Activated CD4-positive, CD25-positive, alpha-beta regulatory T cell treated with anti-CD3 and anti-CD28 coated beads, Interleukin-2, amount 50 U/mL, for 24 hours (primary cell): ENCODE data around the gene SCN1B.

Experiments
- ATAC-seq, 2 donors: fragments of 150-1000 bp; cut with Tn5 transposase; one replicate each; pipeline ENCODE4 v1.10.0; 2021; ENCODE audit warnings: mild to moderate bottlenecking in 1 of 2, moderate library complexity in 1 of 2

SCN1B gene

DNA sequence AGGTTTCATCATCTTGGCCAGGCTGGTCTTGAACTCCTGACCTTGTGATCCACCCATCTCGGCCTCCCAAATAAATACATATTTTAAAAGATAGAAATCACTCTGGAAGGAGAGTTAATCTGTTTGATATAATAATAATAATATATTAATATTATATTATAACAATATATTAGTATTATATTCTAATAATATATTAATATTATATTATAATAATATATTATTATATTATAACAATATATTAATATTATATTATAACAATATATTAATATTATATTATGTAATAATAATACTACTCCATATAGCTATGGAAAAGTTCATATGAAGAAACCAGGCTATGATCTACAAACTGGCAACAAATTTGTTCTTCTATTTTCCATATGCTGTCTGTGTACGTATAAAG lies 28.1 kb downstream of the SCN1B start:
- no peak for ATAC-seq

DNA sequence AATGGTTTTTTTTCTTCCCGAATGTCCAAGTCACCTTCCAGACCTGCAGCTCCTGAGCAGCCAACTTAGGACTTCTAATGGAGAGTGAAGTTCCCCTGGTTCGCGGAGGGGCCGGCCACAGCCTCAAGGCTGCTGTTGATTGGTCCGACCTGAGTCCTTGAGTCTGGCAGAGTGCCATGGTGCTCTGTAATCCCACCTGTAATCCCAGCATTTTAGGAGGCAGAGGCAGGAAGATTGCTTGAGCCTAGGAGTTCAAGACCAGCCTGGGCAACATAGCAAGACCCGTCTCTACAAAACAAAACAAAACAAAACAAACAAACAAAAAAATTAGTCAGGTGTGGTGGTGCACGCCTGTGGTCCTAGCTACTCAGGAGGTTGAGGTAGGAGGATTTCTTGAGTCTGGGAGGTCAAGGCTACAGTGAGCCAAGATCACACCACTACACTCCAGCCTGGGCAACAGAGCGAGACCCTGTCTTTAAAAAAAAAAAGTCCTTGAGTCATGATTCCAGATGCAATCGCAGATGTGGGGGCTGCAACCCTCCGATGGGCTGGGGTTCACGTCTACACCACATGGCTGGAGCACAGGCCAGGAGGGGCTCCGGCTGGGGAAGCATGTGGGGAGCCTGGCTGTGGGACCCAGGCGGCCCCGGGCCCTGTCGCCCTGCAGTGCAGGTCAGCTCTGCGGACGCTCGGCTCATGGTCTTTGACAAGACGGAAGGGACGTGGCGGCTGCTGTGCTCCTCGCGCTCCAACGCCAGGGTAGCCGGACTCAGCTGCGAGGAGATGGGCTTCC lies 28.9 kb downstream of the SCN1B start:
- no peak for ATAC-seq

DNA sequence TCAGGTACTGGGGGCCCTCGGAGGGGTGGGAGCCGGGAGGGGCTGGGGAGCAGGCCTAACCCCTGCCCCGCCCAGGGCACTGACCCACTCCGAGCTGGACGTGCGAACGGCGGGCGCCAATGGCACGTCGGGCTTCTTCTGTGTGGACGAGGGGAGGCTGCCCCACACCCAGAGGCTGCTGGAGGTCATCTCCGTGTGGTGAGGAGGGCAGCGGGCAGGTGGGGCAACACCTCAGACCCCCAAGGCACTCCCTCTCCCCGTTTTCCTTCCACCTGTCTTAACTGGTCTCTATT lies 29.5 kb downstream of the SCN1B start:
- no peak for ATAC-seq

DNA sequence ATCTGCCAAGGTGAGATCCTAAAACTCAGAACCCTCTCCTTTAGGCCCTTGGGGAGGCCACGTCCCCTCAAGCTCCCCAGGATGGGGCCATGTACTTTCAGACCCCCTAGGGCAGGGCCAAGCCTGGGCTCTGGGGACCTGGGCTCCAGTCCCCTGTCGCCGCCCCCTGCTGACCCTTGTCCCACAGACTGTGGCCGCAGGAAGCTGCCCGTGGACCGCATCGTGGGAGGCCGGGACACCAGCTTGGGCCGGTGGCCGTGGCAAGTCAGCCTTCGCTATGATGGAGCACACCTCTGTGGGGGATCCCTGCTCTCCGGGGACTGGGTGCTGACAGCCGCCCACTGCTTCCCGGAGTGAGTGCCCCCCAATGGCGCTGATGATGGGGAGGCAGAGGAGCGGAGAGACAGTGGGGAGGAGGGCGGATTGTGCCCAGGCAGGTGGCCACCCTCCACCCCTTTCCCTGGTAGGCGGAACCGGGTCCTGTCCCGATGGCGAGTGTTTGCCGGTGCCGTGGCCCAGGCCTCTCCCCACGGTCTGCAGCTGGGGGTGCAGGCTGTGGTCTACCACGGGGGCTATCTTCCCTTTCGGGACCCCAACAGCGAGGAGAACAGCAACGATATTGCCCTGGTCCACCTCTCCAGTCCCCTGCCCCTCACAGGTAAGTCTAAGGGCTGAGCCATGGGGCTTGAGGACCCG lies 30.0 kb downstream of the SCN1B start:
- no peak for ATAC-seq

DNA sequence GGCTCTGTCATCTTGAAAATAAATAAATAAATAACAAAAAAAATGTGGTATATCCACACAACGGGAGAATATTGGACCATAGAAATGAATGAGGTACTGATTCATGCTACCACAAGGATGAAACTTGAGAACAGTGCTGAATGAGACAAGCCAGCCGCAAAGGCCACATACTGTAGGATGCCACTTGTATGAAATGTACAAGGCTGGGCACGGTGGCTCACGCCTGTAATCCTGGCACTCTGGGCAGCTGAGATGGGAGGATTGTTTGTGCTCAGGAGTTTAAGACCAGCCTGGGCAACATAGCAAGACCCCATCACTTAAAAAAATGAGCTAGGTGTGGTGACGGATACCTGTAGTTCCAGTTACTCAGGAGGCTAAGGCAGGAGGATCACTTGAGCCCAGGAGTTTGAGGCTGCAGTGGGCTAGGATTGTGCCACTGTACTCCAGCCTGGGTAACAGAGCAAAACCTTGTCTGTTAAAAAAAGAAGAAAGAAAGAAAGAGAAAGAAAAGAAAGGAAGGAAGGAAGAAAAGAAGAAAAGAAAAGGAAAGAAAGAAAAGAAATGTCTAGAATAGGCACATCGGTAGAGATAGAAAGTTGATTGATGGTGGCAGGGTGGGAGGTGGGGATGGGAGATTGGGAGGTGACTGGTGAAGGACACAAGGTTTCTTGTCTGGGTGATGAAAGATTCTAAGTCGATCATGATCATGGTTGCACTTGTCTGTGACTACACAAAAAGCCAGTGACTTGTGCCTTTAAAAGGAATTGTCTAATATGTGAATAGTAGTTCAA lies 31.5 kb downstream of the SCN1B start:
- ATAC-seq, result no peak

DNA sequence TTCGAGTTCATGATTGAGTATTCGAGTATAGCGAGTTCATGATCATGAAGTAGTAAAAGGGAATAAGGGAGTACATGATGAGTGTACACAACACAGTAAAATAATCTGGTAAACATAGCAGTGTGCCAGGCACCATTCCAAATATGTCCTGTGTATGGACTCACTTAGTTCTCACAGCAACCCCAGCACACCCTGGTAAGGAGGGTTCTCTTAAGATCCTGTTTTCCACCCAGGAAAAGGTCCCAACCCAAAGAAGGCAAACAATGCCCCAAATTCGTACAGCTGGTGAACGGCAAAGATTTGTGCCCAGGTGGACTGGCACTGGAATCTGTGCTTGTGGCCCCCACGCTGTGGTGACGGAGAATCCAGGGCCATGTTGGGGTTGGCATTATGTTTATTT lies 32.7 kb downstream of the SCN1B start:
- ATAC-seq, result no peak

DNA sequence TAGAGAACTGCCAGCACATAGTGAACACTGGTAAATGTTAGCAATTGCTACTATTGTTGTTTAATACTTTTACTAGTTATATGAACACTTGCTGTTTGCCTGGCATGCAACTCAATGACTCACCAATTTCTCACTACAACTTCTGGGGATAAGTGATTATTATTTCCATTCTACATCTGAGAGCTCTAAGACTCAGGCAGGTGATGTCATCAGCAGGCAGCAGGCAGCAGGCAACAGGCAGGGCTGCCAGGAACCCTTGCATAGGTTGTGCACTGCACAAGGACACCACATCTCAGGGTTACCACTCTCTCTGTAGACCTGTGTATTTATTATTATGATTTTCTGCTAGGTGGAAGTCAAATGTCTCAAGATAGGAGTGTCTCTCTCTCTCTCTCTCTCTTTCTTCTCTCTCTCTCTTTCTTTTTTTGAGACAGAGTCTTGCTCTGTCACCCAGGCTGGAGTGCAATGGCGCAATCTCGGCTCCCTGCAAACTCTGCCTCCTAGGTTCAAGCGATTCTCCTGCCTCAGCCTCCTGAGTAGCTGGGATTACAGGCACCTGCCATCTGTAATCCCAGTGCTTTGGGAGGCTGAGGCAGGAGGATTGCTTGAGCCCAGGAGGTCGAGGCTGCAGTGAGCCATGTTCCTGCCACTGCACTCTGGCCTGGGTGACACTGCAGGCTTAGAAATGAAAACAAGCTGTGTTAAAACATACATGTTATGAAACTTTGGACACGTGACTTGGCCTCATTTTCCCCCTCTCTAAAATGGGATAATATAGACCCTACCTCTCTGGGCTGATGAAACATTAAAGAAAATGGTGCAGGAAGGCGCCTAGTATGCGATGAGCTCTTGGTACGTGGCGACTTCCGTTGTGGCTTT lies 33.9 kb downstream of the SCN1B start:
- ATAC-seq, result peak; percentile 77 to 82

DNA sequence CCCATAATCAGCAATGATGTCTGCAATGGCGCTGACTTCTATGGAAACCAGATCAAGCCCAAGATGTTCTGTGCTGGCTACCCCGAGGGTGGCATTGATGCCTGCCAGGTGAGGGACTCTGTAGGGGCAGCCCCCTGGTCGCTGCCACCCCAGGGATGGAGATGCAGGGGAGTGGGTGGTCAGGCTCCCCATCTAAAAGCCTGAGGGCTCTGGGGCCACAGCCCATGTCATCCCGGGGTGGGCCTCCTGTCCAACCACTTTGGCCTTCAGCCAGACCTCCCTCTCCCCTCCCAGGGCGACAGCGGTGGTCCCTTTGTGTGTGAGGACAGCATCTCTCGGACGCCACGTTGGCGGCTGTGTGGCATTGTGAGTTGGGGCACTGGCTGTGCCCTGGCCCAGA lies 35.3 kb downstream of the SCN1B start:
- no peak for ATAC-seq

DNA sequence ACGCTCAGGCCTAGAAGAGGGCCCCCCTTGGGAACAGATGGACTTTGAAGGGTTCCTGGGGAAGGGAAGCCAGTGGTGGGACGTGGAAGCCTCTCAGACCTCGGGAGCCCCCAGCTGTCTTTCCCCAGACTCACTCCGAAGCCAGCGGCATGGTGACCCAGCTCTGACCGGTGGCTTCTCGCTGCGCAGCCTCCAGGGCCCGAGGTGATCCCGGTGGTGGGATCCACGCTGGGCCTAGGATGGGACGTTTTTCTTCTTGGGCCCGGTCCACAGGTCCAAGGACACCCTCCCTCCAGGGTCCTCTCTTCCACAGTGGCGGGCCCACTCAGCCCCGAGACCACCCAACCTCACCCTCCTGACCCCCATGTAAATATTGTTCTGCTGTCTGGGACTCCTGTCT lies 35.9 kb downstream of the SCN1B start:
- ATAC-seq, result no peak

DNA sequence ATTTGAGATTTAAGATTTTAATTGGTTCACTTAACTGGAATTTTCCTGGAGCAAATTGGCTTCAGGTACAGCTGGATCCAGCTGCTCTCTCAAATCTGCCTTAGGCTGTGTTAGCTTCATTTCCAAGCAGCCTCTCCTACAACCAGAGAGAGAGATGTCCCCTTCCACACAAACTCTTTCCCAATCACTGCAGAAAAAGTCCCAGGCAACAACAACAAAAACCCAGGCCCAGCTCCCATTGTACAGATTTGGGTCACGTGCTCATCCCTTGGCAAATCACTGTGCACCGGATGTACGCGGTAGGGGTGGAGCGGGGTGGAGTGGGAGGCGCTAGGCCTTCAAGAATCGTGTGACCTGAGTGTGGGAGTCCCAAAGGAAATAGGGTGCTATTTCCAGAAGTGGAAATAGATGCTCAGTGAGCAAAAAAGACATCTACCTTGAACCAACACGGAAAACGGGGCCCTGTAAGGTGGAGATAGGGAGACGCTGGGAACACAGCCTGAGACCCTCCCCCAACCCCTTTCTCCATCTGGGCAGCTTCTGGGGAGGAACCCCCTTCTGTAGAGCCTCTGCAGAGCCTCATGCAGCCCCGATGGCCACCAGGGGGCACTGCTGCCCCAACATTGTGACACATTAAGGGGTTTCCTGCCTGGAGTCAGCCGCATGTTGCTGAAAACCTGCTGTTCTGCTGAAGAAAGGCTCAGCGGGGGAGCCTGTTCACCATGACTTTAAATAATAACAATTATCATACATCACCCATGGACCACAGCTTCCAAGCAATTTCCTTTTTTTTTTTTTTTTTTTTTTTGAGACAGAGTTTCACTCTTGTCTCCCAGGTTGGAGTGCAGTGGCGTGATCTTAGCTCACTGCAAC lies 36.7 kb downstream of the SCN1B start:
- ATAC-seq, result peak; percentile 79 to 80

DNA sequence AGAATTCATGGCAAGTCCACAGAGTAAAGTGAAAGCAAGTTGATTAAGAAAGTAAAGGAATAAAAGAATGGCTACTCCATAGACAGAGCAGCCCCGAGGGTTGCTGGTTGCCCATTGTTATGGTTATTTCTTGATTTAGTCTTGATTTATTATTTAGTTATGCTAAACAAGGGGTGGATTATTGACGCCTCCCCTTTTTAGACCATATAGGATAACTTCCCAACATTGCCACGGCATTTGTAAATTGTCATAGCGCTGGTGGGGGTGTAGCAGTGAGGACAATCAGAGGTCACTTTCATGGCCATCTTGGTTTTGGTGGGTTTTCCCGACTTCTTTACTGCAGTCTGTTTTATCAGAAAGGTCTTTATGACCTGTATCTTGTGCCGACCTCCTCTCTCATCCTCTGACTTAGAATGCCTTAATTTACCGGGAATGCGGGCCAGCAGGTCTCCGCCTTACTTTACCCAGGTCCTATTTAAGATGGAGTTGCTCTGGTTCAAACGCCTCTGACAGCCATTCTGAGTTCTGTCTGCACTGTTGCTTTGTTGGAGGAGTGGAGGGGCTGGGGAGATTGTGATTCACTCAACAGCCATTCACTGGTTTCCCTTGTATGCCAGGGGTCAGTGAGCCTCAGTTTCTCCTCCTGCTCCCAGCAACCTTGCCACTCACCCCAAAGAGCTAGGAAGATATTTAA lies 38.8 kb downstream of the SCN1B start:
- no peak for ATAC-seq

DNA sequence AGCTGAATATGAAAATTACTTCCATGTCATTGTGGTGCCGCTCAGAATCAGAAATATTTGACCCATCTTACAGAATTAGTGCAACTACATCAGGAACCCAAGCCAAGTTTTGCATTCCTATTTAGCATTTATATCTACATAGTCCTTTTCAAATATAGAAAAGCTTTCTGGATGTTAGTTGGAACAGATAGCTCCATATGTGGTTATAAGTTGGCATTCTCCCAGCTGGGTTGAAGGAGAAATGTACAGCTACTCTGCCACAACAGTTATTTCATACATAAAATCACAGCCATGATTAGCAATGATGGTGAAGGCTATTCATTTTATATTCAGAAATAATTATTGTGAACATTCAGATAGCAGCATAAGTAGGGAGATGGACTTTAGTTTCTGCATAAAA lies 39.4 kb downstream of the SCN1B start:
- ATAC-seq, result no peak

DNA sequence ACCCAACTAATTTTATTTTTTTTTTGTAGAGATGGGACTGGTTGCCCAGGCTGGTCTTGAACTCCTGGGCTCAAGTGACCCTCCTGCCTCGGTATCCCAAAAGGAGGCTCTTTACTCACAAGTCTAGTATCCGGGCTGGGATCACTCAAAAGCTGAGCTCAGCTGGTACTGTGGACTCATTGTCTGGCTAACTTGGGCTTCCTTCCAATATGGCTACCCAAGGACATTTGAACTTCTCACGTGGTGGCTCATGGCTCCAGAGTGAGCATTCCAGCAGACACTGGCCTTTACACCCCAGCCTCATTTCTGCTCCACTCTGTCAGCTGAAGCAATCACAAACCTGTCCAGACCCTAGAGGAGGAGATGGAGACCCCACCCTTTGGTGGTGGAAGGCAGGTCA lies 40.2 kb downstream of the SCN1B start:
- no peak for ATAC-seq

DNA sequence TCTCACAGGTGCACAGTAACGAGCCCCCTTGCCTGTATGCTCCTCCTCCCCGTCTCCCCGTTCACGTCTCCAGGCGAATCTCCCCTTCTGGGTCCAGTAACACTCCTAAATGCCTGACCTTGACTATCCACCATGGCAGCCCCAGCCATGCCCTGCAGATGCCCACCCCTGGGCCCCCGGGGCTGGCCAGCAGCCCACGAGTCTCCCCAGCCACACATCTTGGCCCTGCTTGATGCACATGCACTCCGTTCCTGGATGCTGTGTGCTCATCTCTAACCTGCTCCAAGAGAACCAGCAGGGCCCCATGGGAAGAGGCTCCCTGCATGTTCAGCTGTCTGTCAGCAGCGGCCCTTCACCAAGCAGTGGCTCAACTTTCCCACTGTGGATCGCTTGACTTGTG lies 43.2 kb downstream of the SCN1B start:
- no peak for ATAC-seq

DNA sequence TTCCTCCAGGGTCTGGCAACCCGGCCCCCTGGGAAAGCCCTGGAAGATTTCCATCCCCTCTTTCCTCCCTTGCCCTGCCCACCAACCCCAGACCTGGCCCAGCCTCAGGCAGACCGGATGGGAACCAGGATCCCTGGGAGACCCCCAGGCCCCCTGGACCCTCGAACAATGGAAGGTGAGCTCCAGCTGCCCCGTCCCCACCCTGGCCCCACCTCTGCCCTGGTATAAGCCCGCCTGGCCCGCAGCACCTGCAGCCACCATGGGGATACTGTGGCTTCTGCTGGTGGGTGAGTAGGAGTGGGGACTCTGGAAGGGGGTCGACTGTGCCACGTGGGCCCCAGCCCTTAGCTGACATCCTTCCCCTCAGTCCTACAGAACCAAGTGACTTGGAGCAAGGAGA lies 43.7 kb downstream of the SCN1B start:
- ATAC-seq, result no peak

DNA sequence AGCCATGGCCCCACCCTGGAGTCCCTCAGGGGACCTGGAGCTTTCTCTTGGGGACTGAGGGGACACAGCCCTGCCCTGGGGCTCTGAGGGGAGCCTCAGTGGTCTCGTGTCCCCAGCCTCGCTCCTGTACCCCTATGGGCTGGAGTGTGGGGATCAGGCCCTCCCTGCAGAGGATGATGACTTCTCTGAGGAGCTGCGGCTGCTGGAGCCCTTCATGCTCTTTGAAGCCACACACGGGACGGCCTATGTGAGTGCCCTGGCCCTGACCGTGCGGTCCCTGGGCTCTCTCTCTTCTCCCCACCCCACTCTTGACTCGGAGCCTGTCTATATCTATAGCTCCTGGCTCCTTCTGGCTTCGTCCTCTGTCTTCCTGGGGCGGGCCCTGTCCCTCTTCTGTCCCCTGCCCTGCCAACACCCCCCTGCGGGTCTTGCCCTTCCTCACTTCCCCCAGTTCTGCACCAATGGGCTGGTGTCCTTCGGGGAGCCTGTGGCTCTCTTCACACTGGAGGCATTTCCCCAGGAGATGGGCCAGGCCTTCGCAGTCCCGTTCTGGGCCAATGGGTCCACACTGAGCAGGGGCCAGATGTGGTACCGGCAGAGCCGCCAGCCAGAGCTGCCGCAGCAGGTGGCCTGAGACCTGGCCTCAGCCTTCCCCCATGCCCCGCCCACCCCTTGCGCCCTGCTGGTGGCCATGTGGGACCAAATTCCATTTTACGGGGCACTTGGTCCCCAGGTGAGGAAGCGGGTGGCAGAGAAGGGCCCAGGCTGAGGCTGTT lies 44.3 kb downstream of the SCN1B start:
- no peak for ATAC-seq

DNA sequence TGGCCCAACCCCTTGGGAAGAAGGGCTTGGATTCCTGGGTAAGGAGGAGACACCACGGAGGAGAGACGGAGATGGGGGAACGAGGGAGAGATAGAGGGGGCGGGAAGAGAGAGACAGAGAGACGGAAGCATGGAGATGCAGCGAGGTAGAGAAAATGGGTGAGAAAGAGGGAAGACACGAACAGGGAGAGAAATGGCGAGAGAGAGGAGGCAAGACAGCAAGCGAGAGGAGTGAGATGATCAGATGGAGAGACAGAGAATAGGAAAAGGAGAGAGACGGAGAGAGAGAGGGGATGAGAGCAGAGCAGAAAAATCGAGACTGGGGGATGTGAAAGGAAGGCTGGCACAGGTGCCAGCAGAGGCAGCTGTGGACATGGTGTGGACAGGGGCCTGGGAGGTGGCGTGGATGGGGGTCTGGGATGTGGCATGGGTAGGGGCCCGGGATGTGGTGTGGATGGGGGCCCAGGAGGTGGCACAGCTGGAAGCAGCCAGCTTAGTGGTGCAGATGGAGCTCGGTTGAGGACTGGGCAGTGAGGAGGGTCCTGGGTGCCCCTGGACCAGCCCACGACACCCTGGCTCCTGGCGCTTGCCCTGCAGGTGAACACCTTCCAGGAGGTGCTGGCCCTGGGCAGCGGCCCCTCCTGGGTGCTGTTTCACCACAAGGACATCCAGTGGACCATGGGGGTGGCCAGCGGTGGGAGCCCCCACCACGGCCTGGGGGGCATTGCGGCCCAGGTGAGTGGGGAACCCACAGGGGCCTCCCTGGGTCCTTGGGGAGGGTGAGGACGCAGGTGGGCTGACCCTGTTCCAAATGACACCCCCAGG lies 45.1 kb downstream of the SCN1B start:
- no peak for ATAC-seq

DNA sequence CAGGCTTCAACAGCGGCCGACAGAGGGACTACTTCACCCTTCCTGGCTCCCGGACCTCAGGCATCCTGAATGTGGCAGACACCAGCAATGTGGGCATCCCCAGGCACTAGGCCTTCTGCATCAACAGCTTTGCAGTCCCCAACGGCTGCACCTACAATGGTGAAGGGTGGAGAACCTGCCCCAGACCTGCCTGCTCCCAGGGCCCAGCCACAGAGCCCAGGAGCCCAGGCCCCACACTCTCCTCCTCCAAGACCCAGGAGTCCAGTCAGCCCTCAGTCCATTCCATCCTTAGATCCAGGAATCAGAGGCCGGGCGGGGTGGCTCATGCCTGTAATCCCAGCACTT lies 45.7 kb downstream of the SCN1B start:
- no peak for ATAC-seq

DNA sequence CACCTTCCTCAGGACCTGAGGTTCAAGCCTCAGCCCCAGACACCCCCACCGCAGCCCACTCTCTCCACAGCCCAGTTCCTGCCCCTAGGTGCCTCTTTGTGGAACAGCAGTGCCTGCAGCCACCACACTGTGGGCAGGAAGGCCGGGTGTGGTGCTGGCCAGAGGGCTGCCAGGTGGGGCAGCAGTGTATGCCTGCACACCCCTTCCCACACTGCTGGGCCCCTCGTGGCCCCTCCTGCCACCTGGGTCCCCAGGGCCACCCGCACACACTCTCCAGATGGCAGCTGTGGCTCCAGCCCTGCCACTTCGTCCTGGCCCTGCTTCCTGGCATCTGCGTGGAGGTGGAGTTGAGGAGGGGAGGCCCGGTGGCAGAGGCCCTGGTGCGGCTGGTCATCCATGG lies 46.4 kb downstream of the SCN1B start:
- no peak for ATAC-seq
